Fibroblast of pulmonary artery (primary cell): ENCODE measurements around the gene SLCO4A1.
"Not testable (repeated sequence)": the region's sequence is repeated elsewhere in the genome, so short reads cannot be mapped to it uniquely, and the experiment has no call there.

Experiments used
- DNase-seq: peaks from one replicate; pipeline ENCODE4 v3.0.0-alpha.2; 2010; ENCODE audit warnings: low read depth
- H3K4me3 ChIP-seq: replicated peaks from 2 replicates; pipeline ENCODE4 v1.5.1; 2011; ENCODE audit warnings: low read depth, mild to moderate bottlenecking, control low read depth, low read length, moderate library complexity
- TF ChIP-seq, protein P1 (sequence below): IDR thresholded peaks from 2 replicates; pipeline ENCODE4 v1.5.1; 2011; ENCODE audit warnings: mild to moderate bottlenecking, control low read depth, low read length, inconsistent platforms; ENCODE audit errors: missing control alignments

Gene SLCO4A1

DNA sequence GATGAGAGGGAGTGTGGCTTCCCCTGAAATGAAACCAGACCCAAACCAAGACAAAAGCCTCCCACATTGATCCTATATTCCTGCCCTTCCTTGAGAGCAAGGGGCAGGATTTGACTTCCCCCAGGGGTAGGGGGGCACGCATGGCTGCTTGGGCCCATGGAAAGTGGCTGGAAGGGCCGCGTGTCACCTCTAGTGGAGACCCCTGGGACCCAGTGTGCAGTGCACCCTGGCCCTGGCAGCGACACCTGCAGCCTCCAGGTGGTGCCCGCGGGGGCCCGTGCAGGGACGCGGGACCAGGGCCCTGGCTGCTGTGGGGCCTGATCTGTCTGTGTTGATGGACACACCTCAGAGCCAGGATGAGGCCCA is 18.0 kb upstream of the SLCO4A1 start:
- TF ChIP-seq, protein P1, sequence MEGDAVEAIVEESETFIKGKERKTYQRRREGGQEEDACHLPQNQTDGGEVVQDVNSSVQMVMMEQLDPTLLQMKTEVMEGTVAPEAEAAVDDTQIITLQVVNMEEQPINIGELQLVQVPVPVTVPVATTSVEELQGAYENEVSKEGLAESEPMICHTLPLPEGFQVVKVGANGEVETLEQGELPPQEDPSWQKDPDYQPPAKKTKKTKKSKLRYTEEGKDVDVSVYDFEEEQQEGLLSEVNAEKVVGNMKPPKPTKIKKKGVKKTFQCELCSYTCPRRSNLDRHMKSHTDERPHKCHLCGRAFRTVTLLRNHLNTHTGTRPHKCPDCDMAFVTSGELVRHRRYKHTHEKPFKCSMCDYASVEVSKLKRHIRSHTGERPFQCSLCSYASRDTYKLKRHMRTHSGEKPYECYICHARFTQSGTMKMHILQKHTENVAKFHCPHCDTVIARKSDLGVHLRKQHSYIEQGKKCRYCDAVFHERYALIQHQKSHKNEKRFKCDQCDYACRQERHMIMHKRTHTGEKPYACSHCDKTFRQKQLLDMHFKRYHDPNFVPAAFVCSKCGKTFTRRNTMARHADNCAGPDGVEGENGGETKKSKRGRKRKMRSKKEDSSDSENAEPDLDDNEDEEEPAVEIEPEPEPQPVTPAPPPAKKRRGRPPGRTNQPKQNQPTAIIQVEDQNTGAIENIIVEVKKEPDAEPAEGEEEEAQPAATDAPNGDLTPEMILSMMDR = no peak
- H3K4me3 ChIP-seq = no peak overlapping the region
- no peak for DNase-seq

DNA sequence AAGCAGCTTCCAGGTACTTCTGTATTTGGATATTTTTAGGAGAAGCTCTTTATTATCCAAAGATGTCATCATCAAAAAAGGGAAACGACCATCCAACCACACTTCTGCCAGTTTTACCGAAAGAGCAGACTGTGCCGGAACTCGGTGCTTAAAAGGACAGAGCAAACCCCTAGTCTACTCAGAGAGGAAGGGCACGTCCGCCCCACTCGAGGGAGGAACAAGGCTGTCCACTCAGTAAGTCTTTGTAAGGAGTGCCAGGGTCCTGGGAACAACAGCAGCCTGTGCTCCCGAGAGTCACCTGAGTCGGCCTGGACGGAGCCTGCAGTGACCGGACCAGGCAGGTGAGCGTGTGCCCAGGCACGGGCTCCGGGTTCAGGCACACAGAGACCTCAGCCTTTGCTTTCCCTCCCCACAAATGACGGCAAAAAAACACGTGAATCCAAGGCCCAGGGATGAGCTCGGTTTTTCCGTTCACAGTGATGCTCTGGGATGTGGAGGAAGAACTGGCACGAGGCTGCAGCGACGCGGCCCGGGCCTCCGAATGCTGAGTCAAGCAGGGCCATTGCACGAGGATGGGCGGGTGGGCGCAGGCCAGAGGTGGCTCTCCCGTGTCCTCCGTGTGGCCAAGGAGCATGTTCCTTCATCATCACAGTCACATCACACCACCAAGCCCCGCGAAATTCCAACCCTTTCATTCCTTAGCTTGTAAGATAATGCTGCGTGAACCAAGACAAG is 17.4 kb upstream of the SLCO4A1 start:
- TF ChIP-seq, protein P1 = no peak
- H3K4me3 ChIP-seq = no peak overlapping the region
- DNase-seq = no peak

DNA sequence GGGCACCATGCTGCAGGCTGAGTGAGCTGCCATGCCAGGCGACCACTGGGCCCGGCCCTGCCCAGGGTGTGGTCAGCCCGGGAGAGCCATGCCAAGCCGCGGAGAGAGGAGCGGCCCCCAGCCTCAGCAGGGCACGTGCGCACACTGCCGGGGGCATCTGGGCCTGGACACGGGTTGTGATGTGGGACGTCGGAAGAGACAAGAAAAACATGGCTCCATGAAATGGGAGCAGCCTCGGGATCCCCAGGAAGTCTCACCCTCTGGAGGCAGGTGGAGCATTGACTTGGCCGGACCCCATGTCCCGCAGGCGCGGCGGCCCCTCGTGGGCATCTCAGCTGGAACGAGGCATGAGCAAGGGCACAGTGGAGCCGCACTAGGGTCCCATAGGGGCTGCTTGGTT is 16.8 kb upstream of the SLCO4A1 start:
- no peak for DNase-seq
- TF ChIP-seq, protein P1 = no peak
- no peak overlapping the region for H3K4me3 ChIP-seq

DNA sequence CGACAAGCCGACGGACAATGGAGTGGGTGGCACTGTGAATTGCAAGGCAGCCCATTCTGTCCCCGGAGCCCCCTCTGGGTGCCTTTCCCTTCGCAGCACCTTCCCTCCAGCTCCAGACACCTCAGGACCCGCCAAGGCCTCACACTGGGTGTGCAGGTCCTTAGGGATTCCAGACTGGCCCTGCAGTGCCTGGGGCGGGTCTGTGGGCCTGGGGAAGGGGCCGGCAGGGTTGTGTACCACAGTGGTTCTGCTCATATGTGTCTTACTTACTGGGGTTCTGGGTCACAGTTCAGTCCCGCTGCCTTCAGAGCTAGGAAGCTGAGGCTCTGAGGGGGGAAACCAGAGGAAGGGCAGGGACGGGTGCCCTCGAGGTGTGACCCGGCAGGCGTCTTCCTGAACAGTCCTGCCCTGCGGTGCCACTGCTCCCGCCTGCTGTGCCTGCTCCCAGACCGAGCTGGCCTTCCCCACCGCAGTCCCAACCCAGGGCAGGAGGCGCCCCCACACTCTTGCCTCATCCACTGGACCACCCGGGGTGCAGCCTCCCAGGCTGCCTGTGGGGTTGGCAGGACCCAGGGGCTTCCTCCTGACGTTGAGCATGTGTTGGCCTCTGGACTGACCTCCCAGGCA is 16.3 kb upstream of the SLCO4A1 start:
- no peak for DNase-seq
- TF ChIP-seq, protein P1 = no peak
- no peak overlapping the region for H3K4me3 ChIP-seq

DNA sequence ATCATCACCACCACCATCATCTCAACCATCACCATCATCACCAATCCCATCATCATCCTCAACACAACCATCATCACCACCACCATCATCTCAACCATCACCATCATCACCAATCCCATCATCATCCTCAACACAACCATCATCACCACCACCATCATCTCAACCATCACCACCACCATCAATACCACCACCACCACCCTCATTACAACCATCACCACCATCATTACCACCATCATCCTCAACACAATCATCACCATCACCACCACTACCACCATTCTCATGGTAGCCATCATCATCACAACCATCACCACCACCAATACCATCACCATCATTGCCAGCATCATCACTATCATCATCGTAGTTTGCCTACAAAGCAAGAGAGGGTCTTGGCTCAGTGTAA is 14.9 kb upstream of the SLCO4A1 start:
- not testable (repeated sequence) for DNase-seq, H3K4me3 ChIP-seq

DNA sequence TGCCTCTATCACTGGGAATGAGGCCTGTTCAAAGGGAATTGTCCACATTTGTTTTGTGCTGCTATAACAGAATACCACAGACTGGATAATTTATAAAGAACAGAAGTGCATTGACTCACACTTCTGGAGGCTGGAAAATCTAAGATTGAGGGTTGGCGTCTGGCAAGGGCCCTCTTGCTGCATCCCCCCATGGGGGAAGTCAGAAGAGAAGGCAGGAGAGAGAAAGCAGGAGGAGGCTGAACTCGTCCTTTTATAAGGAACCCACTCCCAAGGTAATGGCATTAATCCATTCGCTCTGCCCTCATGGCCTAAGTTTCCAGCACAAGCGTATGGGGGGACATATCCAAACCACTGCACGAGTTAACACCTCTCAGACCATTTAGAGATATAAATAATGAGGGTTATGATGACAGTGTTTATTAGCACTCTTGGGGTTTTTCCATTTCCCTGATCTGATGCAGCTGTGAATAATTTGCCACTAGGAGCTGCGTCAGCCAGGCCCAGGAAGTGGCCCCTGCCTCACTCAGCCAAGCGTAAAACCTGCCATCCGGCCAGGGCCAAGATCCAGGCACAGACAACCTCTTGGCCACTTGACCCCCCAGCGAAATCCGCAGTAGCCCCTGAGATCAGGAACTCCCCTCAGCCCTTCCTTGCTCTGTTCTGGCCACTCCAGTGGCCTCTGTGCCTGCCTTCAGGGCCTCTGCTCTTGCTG is 14.2 kb upstream of the SLCO4A1 start:
- H3K4me3 ChIP-seq = no peak overlapping the region
- DNase-seq = no peak
- TF ChIP-seq, protein P1 = no peak

DNA sequence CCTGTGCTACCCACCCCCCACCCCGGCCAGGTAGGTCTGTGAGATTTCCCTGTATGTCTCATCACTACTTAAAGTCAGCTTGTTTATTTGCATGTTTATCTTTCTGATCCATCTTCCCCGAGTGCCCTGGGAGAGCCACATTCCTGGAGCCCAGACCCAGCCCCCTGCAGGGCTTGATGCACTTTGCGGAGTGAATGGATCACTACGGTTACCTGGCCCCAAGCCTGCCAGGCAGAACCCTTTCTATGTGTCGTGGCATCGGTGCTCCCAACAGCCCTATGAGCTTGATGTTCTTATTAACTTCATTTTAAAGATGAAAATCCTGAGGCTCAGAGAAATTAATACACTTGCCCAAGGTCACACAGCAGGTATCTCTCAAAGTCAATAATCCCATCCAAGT is 13.6 kb upstream of the SLCO4A1 start:
- no peak for DNase-seq
- no peak overlapping the region for H3K4me3 ChIP-seq
- TF ChIP-seq, protein P1 = no peak
